RKO (cell line): ENCODE results near the gene PPTC7.
A peak's percentile ranks its signal among the peaks of the same experiment; 100 is the strongest.
"Not testable (repeated sequence)": the region's sequence is repeated elsewhere in the genome, so short reads cannot be mapped to it uniquely, and the experiment has no call there.

Source experiments
- DNase-seq: peaks from one replicate; pipeline ENCODE4 v3.0.0-alpha.2; 2016; ENCODE audit warnings: low spot score

The PPTC7 gene

GRCh38 chr12:110583137-110584059 is at the start of gene PPTC7:
PPTC7 (minus strand) TSS chr12:110583318; CDS start chr12:110583031, 287 bp downstream.
- DNase-seq, result peak; percentile 95

- DNase-seq, result no peak
Observed at GRCh38 chr12:110627500-110628195, 44.5 kb upstream of the PPTC7 start.

GRCh38 chr12:110622582-110622981 is 39.5 kb upstream of the PPTC7 start:
- DNase-seq, result no peak

GRCh38 chr12:110619534-110619953 is 36.4 kb upstream of the PPTC7 start:
- peak; percentile 21 for DNase-seq

GRCh38 chr12:110616471-110617115 is 33.5 kb upstream of the PPTC7 start:
- no peak for DNase-seq

- no peak for DNase-seq
Observed at GRCh38 chr12:110615171-110615570, 32.1 kb upstream of the PPTC7 start.

- DNase-seq, result peak; percentile 96
Observed at GRCh38 chr12:110613771-110614684, 30.9 kb upstream of the PPTC7 start, which contains the start of gene TCTN1. TCTN1 (plus strand) TSS chr12:110614129; CDS start chr12:110614183, 54 bp downstream.

- DNase-seq, result no peak
Observed at GRCh38 chr12:110613071-110613770, 30.1 kb upstream of the PPTC7 start.

GRCh38 chr12:110606253-110606611 is 23.1 kb upstream of the PPTC7 start:
- DNase-seq, result no peak

GRCh38 chr12:110602085-110602814 is 19.1 kb upstream of the PPTC7 start:
- peak; percentile 70 for DNase-seq

- DNase-seq, result peak; percentile 75
Observed at GRCh38 chr12:110600254-110600653, 17.1 kb upstream of the PPTC7 start.

- no peak for DNase-seq
Observed at GRCh38 chr12:110599334-110599733, 16.2 kb upstream of the PPTC7 start.

GRCh38 chr12:110597885-110598284 is 14.8 kb upstream of the PPTC7 start:
- DNase-seq, result no peak

- not testable (repeated sequence) for DNase-seq
Observed at GRCh38 chr12:110592919-110593318, 9.8 kb upstream of the PPTC7 start.

- no peak for DNase-seq
Observed at GRCh38 chr12:110592078-110592477, 9.0 kb upstream of the PPTC7 start.

GRCh38 chr12:110591451-110592051 is 8.4 kb upstream of the PPTC7 start:
- no peak for DNase-seq

GRCh38 chr12:110590806-110591326 is 7.7 kb upstream of the PPTC7 start:
- no peak for DNase-seq

- DNase-seq, result no peak
Observed at GRCh38 chr12:110590059-110590458, 6.9 kb upstream of the PPTC7 start.

GRCh38 chr12:110587102-110587501 is 4.0 kb upstream of the PPTC7 start:
- not testable (repeated sequence) for DNase-seq
